Middle frontal gyrus (tissue), 1 donor: ENCODE measurements around the gene LRRC1.

Experiments
- DNase-seq: peaks from one replicate; pipeline ENCODE4 v3.0.0-alpha.2; 2015; ENCODE audit warnings: low spot score; ENCODE audit errors: extremely low spot score

LRRC1 gene

GRCh38 chr6:53956804-53957203, 162.0 kb downstream of the LRRC1 start:
- no peak for DNase-seq

GRCh38 chr6:53959717-53960116, 164.9 kb downstream of the LRRC1 start:
- no peak for DNase-seq

GRCh38 chr6:53960311-53960710, 165.5 kb downstream of the LRRC1 start:
- no peak for DNase-seq

- no peak for DNase-seq
These were observed 167.0 kb downstream of the LRRC1 start for GRCh38 chr6:53961679-53962370.

GRCh38 chr6:53962646-53963045, 167.8 kb downstream of the LRRC1 start:
- no peak for DNase-seq

- DNase-seq = no peak
These were observed 172.6 kb downstream of the LRRC1 start for GRCh38 chr6:53967415-53967814.
